ACC112 (cell line): Measurements from ENCODE around the gene GAK.

ENCODE experiments used
- H2AFZ ChIP-seq: fragments of 200-600 bp; sonication (generic); one replicate; pipeline ENCODE4 v1.6.0; 2017; ENCODE audit warnings: antibody characterized with exemption, low read length; ENCODE audit not compliant: unreplicated experiment
- H3K27ac ChIP-seq: fragments of 200-600 bp; sonication (generic); 2 replicates; pipeline ENCODE4 v1.5.1; 2014; ENCODE audit warnings: low read depth, mild to moderate bottlenecking, antibody characterized with exemption, low read length, moderate library complexity
- H3K27me3 ChIP-seq: fragments of 200-600 bp; sonication (generic); 2 replicates; pipeline ENCODE4 v1.6.1; 2014; ENCODE audit warnings: mild to moderate bottlenecking, antibody characterized with exemption, low read length, moderate library complexity, mixed read lengths; ENCODE audit not compliant: insufficient read depth
- H3K36me3 ChIP-seq: fragments of 200-600 bp; sonication (generic); 2 replicates; pipeline ENCODE4 v1.6.1; 2016; ENCODE audit warnings: mild to moderate bottlenecking, antibody characterized with exemption, low read length, moderate library complexity, mixed read lengths; ENCODE audit not compliant: insufficient read depth
- H3K4me1 ChIP-seq: fragments of 200-600 bp; sonication (generic); one replicate; pipeline ENCODE4 v1.6.1; 2016; ENCODE audit warnings: low read length, mixed read lengths; ENCODE audit not compliant: insufficient read depth, unreplicated experiment, control insufficient read depth
- H3K4me3 ChIP-seq: fragments of 200-600 bp; sonication (generic); 2 replicates; pipeline ENCODE4 v1.5.1; 2014; ENCODE audit warnings: mild to moderate bottlenecking, low read depth, low read length
- H3K79me2 ChIP-seq: fragments of 200-600 bp; sonication (generic); one replicate; pipeline ENCODE4 v1.6.0; 2016; ENCODE audit warnings: low read length; ENCODE audit not compliant: control insufficient read depth, unreplicated experiment, insufficient read depth

Gene GAK

DNA sequence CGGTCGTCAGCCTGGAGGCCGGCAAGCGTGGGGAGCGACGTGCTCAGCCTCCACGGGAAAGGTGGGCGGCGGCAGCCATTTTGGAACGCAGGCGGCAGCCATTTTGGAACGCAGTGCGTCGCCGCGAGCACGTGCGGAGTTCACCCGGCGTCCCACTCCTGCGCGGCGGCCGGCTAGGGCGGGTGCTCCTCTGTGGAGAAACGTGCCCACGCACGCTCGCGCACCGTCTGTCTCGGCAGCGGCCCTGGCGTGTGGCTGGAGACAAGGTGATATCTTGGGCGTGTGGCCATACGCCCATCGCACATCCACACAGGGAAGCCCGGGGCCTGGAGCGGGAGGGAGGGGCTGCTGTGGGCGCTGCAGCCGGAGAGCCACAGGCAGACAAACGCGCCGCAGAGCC lies 127.3 kb downstream of the GAK start:
- Histone ChIP-seq H3K4me1 (peaks cover 3% of the 10 kb centered on the region), H2AFZ (no peak overlapping the region), H3K36me3 (no peaks in the 10 kb centered on the region), H3K4me3 (no peak overlapping the region), H3K27me3 (peaks cover 15% of the 10 kb centered on the region; the same call in 1 of the 2 replicates), H3K27ac (no peak overlapping the region), H3K79me2 (no peaks in the 10 kb centered on the region)

DNA sequence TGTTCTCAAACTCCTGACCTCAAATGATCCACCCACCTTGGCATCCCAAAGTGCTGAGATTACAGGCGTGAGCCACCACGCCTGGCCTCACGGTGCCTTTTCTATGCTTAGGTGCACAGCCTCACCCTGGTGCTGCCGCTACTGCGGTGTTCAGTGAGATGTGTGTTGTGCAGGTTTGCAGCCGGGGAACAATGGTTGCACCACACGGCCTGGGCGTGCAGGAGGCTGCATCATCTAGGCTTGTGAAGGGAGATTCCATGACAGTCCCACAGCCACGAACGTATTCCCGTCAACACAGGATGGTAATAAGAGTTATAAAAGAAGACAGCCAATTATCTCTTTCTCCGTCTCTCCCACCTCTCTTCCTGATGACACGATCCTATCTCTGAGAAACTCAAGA lies 128.2 kb downstream of the GAK start:
- peaks cover 15% of the 10 kb centered on the region; the same call in 1 of the 2 replicates for H3K27me3 ChIP-seq
- H3K4me3 ChIP-seq = no peak overlapping the region
- peaks cover 3% of the 10 kb centered on the region for H3K4me1 ChIP-seq
- H3K27ac ChIP-seq = no peak overlapping the region
- H2AFZ ChIP-seq = no peak overlapping the region
- no peaks in the 10 kb centered on the region for H3K36me3 ChIP-seq
- H3K79me2 ChIP-seq = no peaks in the 10 kb centered on the region

DNA sequence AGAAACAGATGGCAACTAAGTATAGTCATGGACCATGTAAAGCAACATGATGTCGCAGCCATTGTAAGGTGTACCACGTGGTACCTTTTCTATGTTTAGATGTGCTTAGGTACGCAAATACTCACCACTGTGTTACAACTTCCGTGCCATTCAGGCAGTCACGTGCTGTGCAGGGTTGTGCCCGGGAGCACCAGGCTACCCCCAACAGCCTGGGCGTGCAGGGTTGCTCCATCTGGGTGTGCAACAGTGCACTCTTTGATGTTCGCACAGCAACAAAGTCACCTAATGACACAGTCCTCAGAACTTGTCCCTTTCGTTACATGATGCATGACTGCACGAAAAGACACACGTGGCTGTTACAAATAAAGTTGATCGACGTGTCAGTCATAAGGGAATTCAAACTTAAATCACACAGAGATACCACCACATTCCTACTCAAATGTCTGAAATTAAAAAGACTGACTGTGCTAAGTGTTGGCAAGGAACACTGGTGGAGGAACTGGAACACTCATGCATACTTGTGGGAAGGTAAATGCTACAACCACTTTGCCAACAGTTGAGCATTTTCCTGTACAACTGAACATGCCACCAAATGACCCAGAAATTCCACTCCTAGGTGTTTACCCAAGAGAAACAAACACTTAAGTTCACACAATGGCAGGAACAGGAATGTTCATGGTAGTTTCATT lies 130.5 kb downstream of the GAK start:
- Histone ChIP-seq H3K4me3 (no peak overlapping the region), H3K27me3 (peaks cover 18% of the 10 kb centered on the region), H3K36me3 (no peaks in the 10 kb centered on the region)

More for the DNA sequence above, 130.5 kb downstream of the GAK start:
- H3K4me1 ChIP-seq = no peaks in the 10 kb centered on the region
- no peak overlapping the region for H2AFZ ChIP-seq
- H3K27ac ChIP-seq = no peak overlapping the region
- no peaks in the 10 kb centered on the region for H3K79me2 ChIP-seq
